Right atrium auricular region (tissue), 2 donors: Measurements from ENCODE around the gene CASP14. TPM values are rescaled to one million over a fixed set of nuclear protein-coding genes. Genes with fewer than 3 reads are reported as not detected.
"Not testable (repeated sequence)": the region's sequence is repeated elsewhere in the genome, so short reads cannot be mapped to it uniquely, and the experiment has no call there.

Source experiments
- DNase-seq: peaks from one replicate; pipeline ENCODE4 v3.0.0-alpha.2; 2019; ENCODE audit warnings: low spot score
- H3K27ac ChIP-seq, 2 donors: fragments of 200-600 bp; sonication (generic); 1 replicate in 1 of 2; 2 replicates in 1 of 2; pipeline ENCODE4 v1.5.1; 2016 to 2019
- H3K27me3 ChIP-seq, 2 donors: fragments of 200-600 bp; sonication (generic); one replicate each; pipeline versions ENCODE4 v1.5.1 to v1.6.0; 2017 to 2019
- H3K36me3 ChIP-seq: fragments of 200-600 bp; sonication (generic); one replicate; pipeline ENCODE4 v1.5.1; 2016
- H3K4me1 ChIP-seq, 2 donors: fragments of 200-600 bp; sonication (generic); one replicate each; pipeline versions ENCODE4 v1.5.1 to v1.6.0; 2017 to 2019
- H3K4me3 ChIP-seq, 2 donors: fragments of 200-600 bp; sonication (generic); 1 replicate in 1 of 2; 2 replicates in 1 of 2; pipeline ENCODE4 v1.5.1; 2017 to 2019; ENCODE audit warnings: mild to moderate bottlenecking in 1 of 2, moderate library complexity in 1 of 2
- H3K9me3 ChIP-seq, 2 donors: fragments of 200-600 bp; sonication (generic); one replicate each; pipeline ENCODE4 v1.5.1; 2019
- total RNA-seq, 2 donors: library from RNA; depleted of rRNA; stranded (reverse); fragments of >200 nt; gene quantifications; one replicate each; pipeline ENCODE4 v1.1.0, GENCODE V29; 2016
- TF ChIP-seq, protein P1 (sequence below), 2 donors: fragments of 200-600 bp; sonication (generic); IDR thresholded peaks; one replicate each; pipeline ENCODE4 v1.5.1; 2019; ENCODE audit warnings: antibody characterized with exemption in 2 of 2

CASP14 gene, protein sequence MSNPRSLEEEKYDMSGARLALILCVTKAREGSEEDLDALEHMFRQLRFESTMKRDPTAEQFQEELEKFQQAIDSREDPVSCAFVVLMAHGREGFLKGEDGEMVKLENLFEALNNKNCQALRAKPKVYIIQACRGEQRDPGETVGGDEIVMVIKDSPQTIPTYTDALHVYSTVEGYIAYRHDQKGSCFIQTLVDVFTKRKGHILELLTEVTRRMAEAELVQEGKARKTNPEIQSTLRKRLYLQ
- total RNA-seq = not detected

DNA sequence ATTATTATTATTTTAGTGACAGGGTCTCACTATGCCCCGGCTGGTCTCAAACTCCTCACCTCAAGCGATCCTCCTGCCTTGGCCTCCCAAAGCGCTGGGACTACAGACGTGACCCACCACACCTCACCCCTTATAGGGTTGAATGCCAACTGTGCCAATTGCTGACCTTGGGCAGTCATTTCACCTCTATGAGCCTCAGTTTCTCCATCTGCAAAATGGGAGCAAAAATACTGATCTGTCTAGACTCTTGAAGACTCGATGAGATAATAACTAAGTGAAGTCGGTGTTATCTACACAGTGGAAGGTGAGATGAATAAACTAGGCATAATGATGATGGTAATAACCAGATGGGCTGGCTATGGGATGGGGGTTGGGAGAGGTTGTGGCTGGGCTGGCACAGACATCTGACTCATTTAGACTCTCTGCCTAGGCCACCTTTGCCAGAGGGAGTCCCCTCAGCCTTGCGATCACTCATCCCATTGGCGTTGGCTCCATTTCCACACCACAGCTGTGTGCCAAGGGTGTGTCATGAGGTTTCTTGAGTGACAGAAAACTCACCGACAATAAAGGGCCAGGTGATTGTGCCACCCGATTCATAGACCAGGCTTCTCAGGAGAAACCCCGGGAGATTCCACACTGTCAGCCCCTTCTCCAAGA is at the start of gene CASP14:
Gene CASP14, plus strand, starts transcription at position 596 of the 657 bp plus-strand sequence. CDS start 2,772 bp downstream, outside the sequence.
- Histone ChIP-seq H3K36me3 (no peaks in the 10 kb centered on the region), H3K27ac (no peak within 1 kb of the TSS), H3K27me3 (no peaks in the 10 kb centered on the region), H3K4me1 (no peaks in the 10 kb centered on the region), H3K4me3 (no peak within 1 kb of the TSS), H3K9me3 (no peaks in the 10 kb centered on the region)
- TF ChIP-seq, protein P1, sequence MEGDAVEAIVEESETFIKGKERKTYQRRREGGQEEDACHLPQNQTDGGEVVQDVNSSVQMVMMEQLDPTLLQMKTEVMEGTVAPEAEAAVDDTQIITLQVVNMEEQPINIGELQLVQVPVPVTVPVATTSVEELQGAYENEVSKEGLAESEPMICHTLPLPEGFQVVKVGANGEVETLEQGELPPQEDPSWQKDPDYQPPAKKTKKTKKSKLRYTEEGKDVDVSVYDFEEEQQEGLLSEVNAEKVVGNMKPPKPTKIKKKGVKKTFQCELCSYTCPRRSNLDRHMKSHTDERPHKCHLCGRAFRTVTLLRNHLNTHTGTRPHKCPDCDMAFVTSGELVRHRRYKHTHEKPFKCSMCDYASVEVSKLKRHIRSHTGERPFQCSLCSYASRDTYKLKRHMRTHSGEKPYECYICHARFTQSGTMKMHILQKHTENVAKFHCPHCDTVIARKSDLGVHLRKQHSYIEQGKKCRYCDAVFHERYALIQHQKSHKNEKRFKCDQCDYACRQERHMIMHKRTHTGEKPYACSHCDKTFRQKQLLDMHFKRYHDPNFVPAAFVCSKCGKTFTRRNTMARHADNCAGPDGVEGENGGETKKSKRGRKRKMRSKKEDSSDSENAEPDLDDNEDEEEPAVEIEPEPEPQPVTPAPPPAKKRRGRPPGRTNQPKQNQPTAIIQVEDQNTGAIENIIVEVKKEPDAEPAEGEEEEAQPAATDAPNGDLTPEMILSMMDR (IDR thresholded peaks at IDR 0.05) = no peak
- no peak for DNase-seq

DNA sequence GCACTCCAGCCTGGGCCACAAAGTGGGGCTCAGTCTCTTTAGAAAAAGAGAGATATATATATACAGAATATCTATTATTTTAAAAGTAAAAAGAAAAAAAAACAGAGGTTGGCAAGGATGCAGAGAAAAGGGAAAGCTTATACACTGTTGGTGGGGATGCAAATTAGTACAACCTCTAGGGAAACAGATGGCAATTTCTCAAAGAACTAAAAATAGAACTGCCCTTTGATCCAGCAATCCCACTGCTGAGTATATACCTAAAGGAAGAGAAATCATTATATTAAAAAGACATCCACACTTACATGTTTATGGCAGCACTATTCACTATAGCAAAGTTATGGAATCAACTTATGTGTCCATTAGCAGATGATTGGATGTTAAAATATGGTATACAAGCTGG is 41.0 kb upstream of the CASP14 start:
- TF ChIP-seq, protein P1 (IDR thresholded peaks at IDR 0.05) = no peak
- no peaks in the 10 kb centered on the region for H3K36me3 ChIP-seq
- no peak for DNase-seq
- no peaks in the 10 kb centered on the region for H3K27me3 ChIP-seq
- H3K4me3 ChIP-seq = no peak overlapping the region
- no peaks in the 10 kb centered on the region for H3K9me3 ChIP-seq
- no peaks in the 10 kb centered on the region for H3K4me1 ChIP-seq
- H3K27ac ChIP-seq = no peak overlapping the region

DNA sequence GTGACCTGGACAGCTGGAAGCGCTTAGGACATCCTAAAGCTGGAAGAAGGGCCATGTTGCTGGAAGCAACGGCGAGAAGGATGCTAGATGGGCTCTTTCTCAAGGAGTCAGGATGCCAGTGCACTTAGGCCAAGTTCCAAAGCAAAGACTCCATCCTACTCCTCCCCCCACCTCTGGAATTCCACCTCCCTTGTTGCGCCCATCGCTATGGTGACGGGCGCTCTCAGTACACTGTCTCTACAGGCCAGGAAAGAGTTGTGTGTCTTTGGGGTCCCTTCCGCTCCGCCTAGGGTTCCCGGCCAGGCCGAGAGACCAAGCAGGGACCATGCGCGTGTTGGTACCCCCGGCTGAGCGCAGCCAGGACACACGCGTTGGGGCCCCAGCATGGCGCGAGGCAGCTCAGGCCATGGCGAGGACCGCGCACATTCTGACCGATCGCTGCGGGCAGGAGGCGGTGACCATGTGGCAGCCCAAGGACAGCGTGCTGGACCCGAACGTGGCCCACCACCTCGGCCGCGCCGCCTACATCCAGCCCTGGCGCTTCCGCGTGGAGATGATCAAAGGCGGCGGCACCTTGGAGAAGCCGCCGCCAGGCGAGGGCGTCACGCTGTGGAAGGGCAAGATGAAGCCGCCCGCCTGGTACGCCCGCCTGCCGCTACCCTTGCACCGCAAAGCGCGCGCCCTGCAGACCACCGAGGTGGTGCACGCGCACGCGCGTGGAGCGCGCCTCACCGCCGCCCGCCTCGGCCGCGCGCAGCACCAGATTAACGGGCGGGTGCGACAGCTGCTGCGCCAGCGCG is 38.6 kb upstream of the CASP14 start:
- no peak overlapping the region for H3K4me3 ChIP-seq
- H3K27me3 ChIP-seq = no peaks in the 10 kb centered on the region
- TF ChIP-seq, protein P1 (IDR thresholded peaks at IDR 0.05) = no peak
- no peak overlapping the region for H3K27ac ChIP-seq
- no peaks in the 10 kb centered on the region for H3K4me1 ChIP-seq
- no peaks in the 10 kb centered on the region for H3K9me3 ChIP-seq
- H3K36me3 ChIP-seq = no peaks in the 10 kb centered on the region
- DNase-seq = no peak

DNA sequence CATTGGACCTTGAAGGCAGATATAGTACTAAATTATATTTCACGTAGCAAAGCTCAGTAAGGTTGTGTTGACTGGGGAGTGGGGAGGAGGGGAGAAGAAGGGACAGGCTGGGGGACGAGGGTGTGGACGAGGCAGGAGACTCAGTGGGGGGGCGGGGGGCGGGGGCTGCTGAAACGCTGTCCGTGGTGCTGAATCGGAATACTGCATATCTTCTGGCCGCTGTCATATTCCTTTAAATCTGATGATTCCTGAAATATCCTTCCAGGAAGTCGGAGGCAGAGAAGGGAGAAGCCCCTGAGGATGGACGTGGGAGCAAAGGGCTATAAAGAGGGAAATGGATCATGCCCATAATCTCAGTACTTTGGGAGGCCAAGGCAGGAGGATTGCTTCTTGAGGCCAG is 34.7 kb upstream of the CASP14 start:
- TF ChIP-seq, protein P1 (IDR thresholded peaks at IDR 0.05) = no peak
- H3K4me1 ChIP-seq = no peaks in the 10 kb centered on the region

DNA sequence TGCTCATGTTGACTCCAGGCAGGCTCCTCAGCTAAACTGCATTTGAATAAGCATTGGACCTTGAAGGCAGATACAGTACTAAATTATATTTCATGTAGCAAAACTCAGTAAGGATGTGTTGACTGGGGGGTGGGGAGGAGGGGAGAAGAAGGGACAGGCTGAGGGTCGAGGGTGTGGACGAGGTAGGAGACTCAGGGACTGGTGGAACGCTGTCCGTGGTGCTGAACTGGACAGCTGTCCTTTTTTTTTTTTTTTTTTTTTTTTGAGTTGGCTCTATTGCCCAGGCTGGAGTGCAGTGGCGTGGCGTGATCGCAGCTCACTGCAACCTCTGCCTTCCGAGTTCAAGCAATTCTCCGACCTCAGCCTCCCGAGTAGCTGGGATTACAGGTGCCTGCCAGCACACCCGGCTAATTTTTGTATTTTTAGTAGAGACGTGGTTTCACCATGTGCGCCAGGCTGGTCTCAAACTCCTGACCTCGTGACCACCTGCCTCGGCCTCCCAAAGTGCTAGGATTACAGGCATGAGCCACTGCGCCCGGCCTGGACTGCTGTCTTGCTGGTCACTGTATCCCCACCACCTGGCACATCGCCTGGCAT is 33.2 kb upstream of the CASP14 start:
- Histone ChIP-seq H3K4me1 (no peaks in the 10 kb centered on the region), H3K36me3 (no peaks in the 10 kb centered on the region), H3K9me3 (no peaks in the 10 kb centered on the region), H3K27ac (no peak overlapping the region), H3K4me3 (no peak overlapping the region), H3K27me3 (no peaks in the 10 kb centered on the region)
- TF ChIP-seq, protein P1 (IDR thresholded peaks at IDR 0.05) = no peak
- DNase-seq = no peak

More for the DNA sequence above, 34.7 kb upstream of the CASP14 start:
- Histone ChIP-seq H3K36me3 (no peaks in the 10 kb centered on the region), H3K4me3 (no peak overlapping the region), H3K27ac (no peak overlapping the region), H3K9me3 (no peaks in the 10 kb centered on the region), H3K27me3 (no peaks in the 10 kb centered on the region)
- DNase-seq = no peak

DNA sequence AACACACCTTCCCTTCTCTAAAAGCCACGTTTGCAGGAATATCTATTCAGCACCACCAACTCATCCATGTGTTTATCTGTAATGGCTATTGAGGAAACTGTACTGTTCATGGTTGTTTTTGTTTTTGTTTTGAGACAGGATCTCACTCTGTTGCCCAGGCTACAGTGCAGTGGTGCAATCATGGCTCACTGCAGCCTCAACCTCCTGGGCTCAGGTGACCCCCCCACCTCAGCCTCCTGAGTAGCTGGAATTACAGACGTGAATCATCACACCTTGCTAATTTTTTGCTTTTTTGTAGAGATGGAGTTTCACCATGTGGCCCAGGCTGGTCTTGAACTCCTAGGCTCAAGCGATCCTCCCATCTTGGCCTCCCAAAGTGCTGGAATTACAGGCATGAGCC is 30.4 kb upstream of the CASP14 start:
- not testable (repeated sequence) for H3K4me1 ChIP-seq, H3K9me3 ChIP-seq, H3K27ac ChIP-seq, DNase-seq, H3K4me3 ChIP-seq, H3K36me3 ChIP-seq, H3K27me3 ChIP-seq
